Breast epithelium (tissue), 4 donors: ENCODE results near the gene ELMOD3. TPM values are rescaled to one million over a fixed set of nuclear protein-coding genes. Genes with fewer than 3 reads are reported as not detected.

ENCODE experiments used
- DNase-seq, 2 donors: peaks; one replicate each; pipeline ENCODE4 v3.0.0-alpha.2; 2019; ENCODE audit warnings: low spot score in 2 of 2
- H3K27ac ChIP-seq, 2 donors: fragments of 200-600 bp; sonication (generic) in 1 of 2; one replicate each; pipeline ENCODE4 v1.5.1; 2016 to 2019; ENCODE audit warnings: mild to moderate bottlenecking in 1 of 2
- H3K27me3 ChIP-seq, 2 donors: fragments of 200-600 bp; sonication (generic) in 1 of 2; one replicate each; pipeline versions ENCODE4 v1.5.1 to v1.6.0; 2017 to 2019; ENCODE audit warnings: control low read depth in 1 of 2, mild to moderate bottlenecking in 1 of 2
- H3K36me3 ChIP-seq: fragments of 200-600 bp; one replicate; pipeline ENCODE4 v1.5.1; 2019
- H3K4me1 ChIP-seq, 2 donors: fragments of 200-600 bp; sonication (generic); one replicate each; pipeline ENCODE4 v1.5.1; 2016 to 2019; ENCODE audit warnings: control low read depth in 1 of 2
- H3K4me3 ChIP-seq, 3 donors: fragments of 200-600 bp; sonication (generic); 1 replicate in 2 of 3; 2 replicates in 1 of 3; pipeline ENCODE4 v1.5.1; 2016 to 2019; ENCODE audit warnings: mild to moderate bottlenecking in 3 of 3, moderate library complexity in 2 of 3
- H3K9me3 ChIP-seq, 2 donors: fragments of 200-600 bp; sonication (generic) in 1 of 2; one replicate each; pipeline ENCODE4 v1.5.1; 2016 to 2019; ENCODE audit warnings: control low read depth in 1 of 2
- POLR2A ChIP-seq: fragments of 450-650 bp; IDR thresholded peaks from one replicate; pipeline ENCODE4 v1.6.1; 2016; ENCODE audit warnings: antibody characterized with exemption, mild to moderate bottlenecking, moderate library complexity
- POLR2AphosphoS5 ChIP-seq, 3 donors: sonication (generic); formaldehyde crosslinking; IDR thresholded peaks; one replicate each; pipeline ENCODE4 v1.6.1; 2017; ENCODE audit warnings: antibody characterized with exemption in 3 of 3
- intact Hi-C: fragments of 100-400 bp; cut with DNase I; formaldehyde crosslinking; loops from one replicate; pipeline ENCODE4 v1.15.1; 2023; ENCODE audit warnings: low total_unique reads
- total RNA-seq, 3 donors: library from RNA; depleted of rRNA; stranded (reverse); fragments of >200 nt; gene quantifications; one replicate each; pipeline ENCODE4 v1.1.0, GENCODE V29; 2016
- TF ChIP-seq, protein P1 (sequence below), 3 donors: fragments of 450-650 bp; IDR thresholded peaks; one replicate each; pipeline ENCODE4 v1.5.1; 2016 to 2017; ENCODE audit warnings: antibody characterized with exemption in 3 of 3, mild to moderate bottlenecking in 3 of 3, moderate library complexity in 3 of 3

The ELMOD3 gene
- total RNA-seq, 3 donors from 2014 or later: 42.9 to 149 (median 47.0) TPM

- Histone ChIP-seq H3K36me3 (no peaks in the 10 kb centered on the region), H3K4me3 (no peak overlapping the region), H3K4me1 (peaks cover 7 to 23% of the 10 kb centered on the region in 2 donors), H3K27me3 (no peaks in the 10 kb centered on the region), H3K27ac (no peak overlapping the region), H3K9me3 (no peaks in the 10 kb centered on the region)
- TF ChIP-seq POLR2AphosphoS5 (IDR thresholded peaks at IDR 0.05) (no peak), POLR2A (no peak)
- TF ChIP-seq, protein P1, sequence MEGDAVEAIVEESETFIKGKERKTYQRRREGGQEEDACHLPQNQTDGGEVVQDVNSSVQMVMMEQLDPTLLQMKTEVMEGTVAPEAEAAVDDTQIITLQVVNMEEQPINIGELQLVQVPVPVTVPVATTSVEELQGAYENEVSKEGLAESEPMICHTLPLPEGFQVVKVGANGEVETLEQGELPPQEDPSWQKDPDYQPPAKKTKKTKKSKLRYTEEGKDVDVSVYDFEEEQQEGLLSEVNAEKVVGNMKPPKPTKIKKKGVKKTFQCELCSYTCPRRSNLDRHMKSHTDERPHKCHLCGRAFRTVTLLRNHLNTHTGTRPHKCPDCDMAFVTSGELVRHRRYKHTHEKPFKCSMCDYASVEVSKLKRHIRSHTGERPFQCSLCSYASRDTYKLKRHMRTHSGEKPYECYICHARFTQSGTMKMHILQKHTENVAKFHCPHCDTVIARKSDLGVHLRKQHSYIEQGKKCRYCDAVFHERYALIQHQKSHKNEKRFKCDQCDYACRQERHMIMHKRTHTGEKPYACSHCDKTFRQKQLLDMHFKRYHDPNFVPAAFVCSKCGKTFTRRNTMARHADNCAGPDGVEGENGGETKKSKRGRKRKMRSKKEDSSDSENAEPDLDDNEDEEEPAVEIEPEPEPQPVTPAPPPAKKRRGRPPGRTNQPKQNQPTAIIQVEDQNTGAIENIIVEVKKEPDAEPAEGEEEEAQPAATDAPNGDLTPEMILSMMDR (IDR thresholded peaks at IDR 0.05): no peak
- DNase-seq: no peak
- intact Hi-C loops: no loop called here
Measured at GRCh38 chr2:85440729-85441128, 86.2 kb downstream of the ELMOD3 start.

Other genes with a start within 250 kb of the ELMOD3 start
- 1 to 10 TPM; 3.4 to 6.9 (median 5.9) TPM for gene TCF7L1, start 221.4 kb upstream of the ELMOD3 start, total RNA-seq
- 100 to 1,000 TPM; 111 to 161 (median 117) TPM for gene TGOLN2, start 26.8 kb upstream of the ELMOD3 start, total RNA-seq
- gene RETSAT, start 241 bp upstream of the ELMOD3 start, total RNA-seq: 100 to 1,000 TPM in 2 of 3 donors, 10 to 100 TPM in 1; 96.4 to 534 (median 101) TPM
- 100 to 1,000 TPM; 102 to 254 (median 109) TPM for gene CAPG, start 55.6 kb downstream of the ELMOD3 start, total RNA-seq
- gene SH2D6, start 63.9 kb downstream of the ELMOD3 start, total RNA-seq: not detected
- 100 to 1,000 TPM; 180 to 263 (median 236) TPM for gene MAT2A, start 184.4 kb downstream of the ELMOD3 start, total RNA-seq
- 10 to 100 TPM; 26.7 to 35.1 (median 31.8) TPM for gene GGCX, start 206.7 kb downstream of the ELMOD3 start, total RNA-seq
- gene VAMP8, start 222.8 kb downstream of the ELMOD3 start, total RNA-seq: 100 to 1,000 TPM in 1 of 3 donors, 10 to 100 TPM in 2; 23.2 to 127 (median 55.7) TPM
- 10 to 100 TPM; 33.8 to 92.0 (median 50.8) TPM for gene VAMP5, start 229.7 kb downstream of the ELMOD3 start, total RNA-seq
- 100 to 1,000 TPM; 131 to 243 (median 161) TPM for gene RNF181, start 241.0 kb downstream of the ELMOD3 start, total RNA-seq
- gene TMEM150A, start 247.9 kb downstream of the ELMOD3 start, total RNA-seq: 10 to 100 TPM; 20.8 to 40.0 (median 22.6) TPM